ENCODE results near the gene ZC3H12A. TPM values are rescaled to one million over a fixed set of nuclear protein-coding genes. Genes with fewer than 3 reads are reported as not detected.

The ZC3H12A gene
- polyA plus RNA-seq, 12 donors: 0.72 to 4.8 (median 1.0) TPM; not detected in 2

Other genes starting within 250 kb of the ZC3H12A start
- gene MEAF6, start 40.2 kb downstream of the ZC3H12A start, polyA plus RNA-seq (ENCODE audit: insufficient read length in 12 of 12): 10 to 100 TPM in 11 of 12 donors, not detected in 1; 37.1 to 65.6 (median 48.4) TPM
- 10 to 100 TPM in 5 of 12 donors, 1 to 10 TPM in 6, not detected in 1; 7.2 to 20.8 (median 9.9) TPM for gene SNIP1, start 79.7 kb downstream of the ZC3H12A start, polyA plus RNA-seq (ENCODE audit: insufficient read length in 12 of 12)
- 10 to 100 TPM in 9 of 12 donors, 1 to 10 TPM in 2, not detected in 1; 6.1 to 21.2 (median 12.3) TPM for gene DNALI1, start 82.4 kb downstream of the ZC3H12A start, polyA plus RNA-seq (ENCODE audit: insufficient read length in 12 of 12)
- gene GNL2, start 121.4 kb downstream of the ZC3H12A start, polyA plus RNA-seq (ENCODE audit: insufficient read length in 12 of 12): 100 to 1,000 TPM in 1 of 12 donors, 10 to 100 TPM in 10, not detected in 1; 45.6 to 104 (median 55.1) TPM
- 1 to 10 TPM in 2 of 12 donors, under 1 TPM in 1, not detected in 9; 0.70 to 8.2 (median 4.5) TPM for gene RSPO1, start 160.3 kb downstream of the ZC3H12A start, polyA plus RNA-seq (ENCODE audit: insufficient read length in 12 of 12)
- gene CDCA8, start 217.9 kb downstream of the ZC3H12A start, polyA plus RNA-seq (ENCODE audit: insufficient read length in 12 of 12): 10 to 100 TPM in 5 of 12 donors, 1 to 10 TPM in 6, not detected in 1; 5.7 to 13.7 (median 8.9) TPM